Measurements from ENCODE around the gene AKAP13. TPM values are rescaled to one million over a fixed set of nuclear protein-coding genes. Genes with fewer than 3 reads are reported as not detected.
"Not testable (repeated sequence)": the region's sequence is repeated elsewhere in the genome, so short reads cannot be mapped to it uniquely, and the experiment has no call there.

AKAP13 gene
- polyA plus RNA-seq, 1 experiment = 13.6 TPM

GRCh38 chr15:85583442-85583841 lies 203.0 kb downstream of the AKAP13 start:
- Histone ChIP-seq H3K36me3 (ENCODE audit: control insufficient read depth, insufficient read depth, low read length) (peaks cover 11% of the 10 kb centered on the region), H3K4me3 (ENCODE audit: low read depth, low read length) (no peak overlapping the region), H3K27me3 (ENCODE audit: control insufficient read depth, insufficient read depth, low read length) (no peaks in the 10 kb centered on the region)
- TF ChIP-seq CTCF (IDR thresholded peaks at IDR 0.05; ENCODE audit: insufficient read depth, low read depth, low read length) = no peak
- ChIA-PET CTCF (no interaction called here), POLR2A (no interaction called here)
- no peak for DNase-seq (ENCODE audit: low read depth)

- ChIA-PET CTCF (no interaction called here), POLR2A (no interaction called here)
- H3K27me3 ChIP-seq (ENCODE audit: control insufficient read depth, insufficient read depth, low read length) = no peaks in the 10 kb centered on the region
- no peak for DNase-seq (ENCODE audit: low read depth)
- TF ChIP-seq CTCF (IDR thresholded peaks at IDR 0.05; ENCODE audit: insufficient read depth, low read depth, low read length) = no peak
- H3K4me3 ChIP-seq (ENCODE audit: low read depth, low read length) = no peak overlapping the region
- H3K36me3 ChIP-seq (ENCODE audit: control insufficient read depth, insufficient read depth, low read length) = peaks cover 11% of the 10 kb centered on the region
These were observed 203.6 kb downstream of the AKAP13 start for GRCh38 chr15:85583923-85584390.

- CTCF ChIA-PET = interaction anchor here (0.8 kb wide), 1 partner anchor 126 kb away, joined by 3 read pairs; no protein-coding TSS in a partner anchor
- POLR2A ChIA-PET = no interaction called here
- H3K4me3 ChIP-seq (ENCODE audit: low read depth, low read length) = no peak overlapping the region
- H3K36me3 ChIP-seq (ENCODE audit: control insufficient read depth, insufficient read depth, low read length) = peaks cover 9% of the 10 kb centered on the region
- TF ChIP-seq CTCF (IDR thresholded peaks at IDR 0.05; ENCODE audit: insufficient read depth, low read depth, low read length) = no peak
- no peak for DNase-seq (ENCODE audit: low read depth)
- H3K27me3 ChIP-seq (ENCODE audit: control insufficient read depth, insufficient read depth, low read length) = no peaks in the 10 kb centered on the region
These were observed 204.5 kb downstream of the AKAP13 start for GRCh38 chr15:85584872-85585271.

- DNase-seq (ENCODE audit: low read depth); H3K36me3 ChIP-seq (ENCODE audit: control insufficient read depth, insufficient read depth, low read length); H3K4me3 ChIP-seq (ENCODE audit: low read depth, low read length); POLR2A ChIA-PET; H3K27me3 ChIP-seq (ENCODE audit: control insufficient read depth, insufficient read depth, low read length): not testable (repeated sequence)
- CTCF ChIA-PET = interaction anchor here (0.5 to 0.7 kb wide), 2 partner anchors 81 to 82 kb away, joined by 3 read pairs; no protein-coding TSS in a partner anchor
These were observed 205.8 kb downstream of the AKAP13 start for GRCh38 chr15:85586196-85586595.

- no peaks in the 10 kb centered on the region for H3K36me3 ChIP-seq (ENCODE audit: control insufficient read depth, insufficient read depth, low read length)
- no peak overlapping the region for H3K4me3 ChIP-seq (ENCODE audit: low read depth, low read length)
- ChIA-PET CTCF (no interaction called here), POLR2A (no interaction called here)
- no peak for DNase-seq (ENCODE audit: low read depth)
- TF ChIP-seq CTCF (IDR thresholded peaks at IDR 0.05; ENCODE audit: insufficient read depth, low read depth, low read length) = no peak
- no peaks in the 10 kb centered on the region for H3K27me3 ChIP-seq (ENCODE audit: control insufficient read depth, insufficient read depth, low read length)
These were observed 207.5 kb downstream of the AKAP13 start for GRCh38 chr15:85587707-85588411.

GRCh38 chr15:85588677-85589076 lies 208.3 kb downstream of the AKAP13 start:
- Histone ChIP-seq H3K36me3 (ENCODE audit: control insufficient read depth, insufficient read depth, low read length) (no peaks in the 10 kb centered on the region), H3K4me3 (ENCODE audit: low read depth, low read length) (no peak overlapping the region), H3K27me3 (ENCODE audit: control insufficient read depth, insufficient read depth, low read length) (no peaks in the 10 kb centered on the region)
- POLR2A ChIA-PET = no interaction called here
- CTCF ChIA-PET = no interaction called here
- TF ChIP-seq CTCF (IDR thresholded peaks at IDR 0.05; ENCODE audit: insufficient read depth, low read depth, low read length) = no peak
- no peak for DNase-seq (ENCODE audit: low read depth)

Data from BJ (cell line).